A549 (cell line): ENCODE results near the gene CALN1.

Experiments used
- HOXB13 ChIP-seq: fragments of 250-450 bp; sonication (Bioruptor Pico); IDR thresholded peaks from 2 replicates; pipeline ENCODE4 v1.5.0; 2020; ENCODE audit warnings: low read depth, mild to moderate bottlenecking, moderate library complexity
- NR3C1 ChIP-seq: fragments of >200 bp; sonication (Bioruptor Twin); formaldehyde crosslinking; IDR thresholded peaks from 3 replicates; pipeline ENCODE4 v1.6.1; 2017
- ZC3H11A ChIP-seq: fragments of 450-650 bp; IDR thresholded peaks from 2 replicates; pipeline ENCODE4 v1.6.1; 2014; ENCODE audit warnings: antibody characterized with exemption, mild to moderate bottlenecking
- TF ChIP-seq, protein P1 (sequence below): fragments of >200 bp; sonication (Bioruptor Twin); formaldehyde crosslinking; IDR thresholded peaks from 3 replicates; pipeline ENCODE4 v1.5.1; 2016
- TF ChIP-seq, protein P2 (sequence below): fragments of 200-600 bp; sonication (generic); IDR thresholded peaks from 2 replicates; pipeline ENCODE4 v1.6.1; 2016; ENCODE audit warnings: antibody characterized with exemption, mild to moderate bottlenecking, moderate library complexity
- TF ChIP-seq, protein P3 (sequence below): fragments of 450-650 bp; IDR thresholded peaks from 2 replicates; pipeline ENCODE4 v1.6.1; 2014; ENCODE audit warnings: antibody characterized with exemption

DNA sequence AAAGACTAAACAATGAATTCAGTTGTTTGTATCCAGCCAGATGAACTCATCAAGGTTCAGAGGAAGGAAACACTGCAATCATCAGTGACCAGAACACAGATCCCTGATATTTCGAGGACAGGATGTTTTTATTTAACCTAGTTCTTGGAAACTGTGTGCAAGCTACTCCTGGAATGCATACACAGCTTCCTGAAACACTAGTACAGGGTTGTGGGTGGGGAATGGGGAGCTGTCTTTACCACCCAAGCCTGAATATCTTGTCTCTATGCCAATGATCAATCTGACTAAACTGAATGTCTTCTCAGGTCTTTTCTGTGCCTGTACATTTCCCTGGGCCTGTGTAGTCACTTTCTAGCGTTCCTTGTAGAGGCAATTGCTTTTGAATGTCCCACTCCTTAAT is 374.6 kb downstream of the CALN1 start:
- TF ChIP-seq, protein P1, sequence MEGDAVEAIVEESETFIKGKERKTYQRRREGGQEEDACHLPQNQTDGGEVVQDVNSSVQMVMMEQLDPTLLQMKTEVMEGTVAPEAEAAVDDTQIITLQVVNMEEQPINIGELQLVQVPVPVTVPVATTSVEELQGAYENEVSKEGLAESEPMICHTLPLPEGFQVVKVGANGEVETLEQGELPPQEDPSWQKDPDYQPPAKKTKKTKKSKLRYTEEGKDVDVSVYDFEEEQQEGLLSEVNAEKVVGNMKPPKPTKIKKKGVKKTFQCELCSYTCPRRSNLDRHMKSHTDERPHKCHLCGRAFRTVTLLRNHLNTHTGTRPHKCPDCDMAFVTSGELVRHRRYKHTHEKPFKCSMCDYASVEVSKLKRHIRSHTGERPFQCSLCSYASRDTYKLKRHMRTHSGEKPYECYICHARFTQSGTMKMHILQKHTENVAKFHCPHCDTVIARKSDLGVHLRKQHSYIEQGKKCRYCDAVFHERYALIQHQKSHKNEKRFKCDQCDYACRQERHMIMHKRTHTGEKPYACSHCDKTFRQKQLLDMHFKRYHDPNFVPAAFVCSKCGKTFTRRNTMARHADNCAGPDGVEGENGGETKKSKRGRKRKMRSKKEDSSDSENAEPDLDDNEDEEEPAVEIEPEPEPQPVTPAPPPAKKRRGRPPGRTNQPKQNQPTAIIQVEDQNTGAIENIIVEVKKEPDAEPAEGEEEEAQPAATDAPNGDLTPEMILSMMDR: no peak
- TF ChIP-seq HOXB13 (CRISPR knock-in tag): no peak
- no peak for TF ChIP-seq ZC3H11A
- TF ChIP-seq, protein P2, sequence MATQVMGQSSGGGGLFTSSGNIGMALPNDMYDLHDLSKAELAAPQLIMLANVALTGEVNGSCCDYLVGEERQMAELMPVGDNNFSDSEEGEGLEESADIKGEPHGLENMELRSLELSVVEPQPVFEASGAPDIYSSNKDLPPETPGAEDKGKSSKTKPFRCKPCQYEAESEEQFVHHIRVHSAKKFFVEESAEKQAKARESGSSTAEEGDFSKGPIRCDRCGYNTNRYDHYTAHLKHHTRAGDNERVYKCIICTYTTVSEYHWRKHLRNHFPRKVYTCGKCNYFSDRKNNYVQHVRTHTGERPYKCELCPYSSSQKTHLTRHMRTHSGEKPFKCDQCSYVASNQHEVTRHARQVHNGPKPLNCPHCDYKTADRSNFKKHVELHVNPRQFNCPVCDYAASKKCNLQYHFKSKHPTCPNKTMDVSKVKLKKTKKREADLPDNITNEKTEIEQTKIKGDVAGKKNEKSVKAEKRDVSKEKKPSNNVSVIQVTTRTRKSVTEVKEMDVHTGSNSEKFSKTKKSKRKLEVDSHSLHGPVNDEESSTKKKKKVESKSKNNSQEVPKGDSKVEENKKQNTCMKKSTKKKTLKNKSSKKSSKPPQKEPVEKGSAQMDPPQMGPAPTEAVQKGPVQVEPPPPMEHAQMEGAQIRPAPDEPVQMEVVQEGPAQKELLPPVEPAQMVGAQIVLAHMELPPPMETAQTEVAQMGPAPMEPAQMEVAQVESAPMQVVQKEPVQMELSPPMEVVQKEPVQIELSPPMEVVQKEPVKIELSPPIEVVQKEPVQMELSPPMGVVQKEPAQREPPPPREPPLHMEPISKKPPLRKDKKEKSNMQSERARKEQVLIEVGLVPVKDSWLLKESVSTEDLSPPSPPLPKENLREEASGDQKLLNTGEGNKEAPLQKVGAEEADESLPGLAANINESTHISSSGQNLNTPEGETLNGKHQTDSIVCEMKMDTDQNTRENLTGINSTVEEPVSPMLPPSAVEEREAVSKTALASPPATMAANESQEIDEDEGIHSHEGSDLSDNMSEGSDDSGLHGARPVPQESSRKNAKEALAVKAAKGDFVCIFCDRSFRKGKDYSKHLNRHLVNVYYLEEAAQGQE: no peak
- TF ChIP-seq, protein P3, sequence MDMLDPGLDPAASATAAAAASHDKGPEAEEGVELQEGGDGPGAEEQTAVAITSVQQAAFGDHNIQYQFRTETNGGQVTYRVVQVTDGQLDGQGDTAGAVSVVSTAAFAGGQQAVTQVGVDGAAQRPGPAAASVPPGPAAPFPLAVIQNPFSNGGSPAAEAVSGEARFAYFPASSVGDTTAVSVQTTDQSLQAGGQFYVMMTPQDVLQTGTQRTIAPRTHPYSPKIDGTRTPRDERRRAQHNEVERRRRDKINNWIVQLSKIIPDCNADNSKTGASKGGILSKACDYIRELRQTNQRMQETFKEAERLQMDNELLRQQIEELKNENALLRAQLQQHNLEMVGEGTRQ: no peak
- no peak for TF ChIP-seq NR3C1
